Ovary (tissue), 9 donors: ENCODE results near the gene PSMB8. TPM values are rescaled to one million over a fixed set of nuclear protein-coding genes. Genes with fewer than 3 reads are reported as not detected.

Experiments
- DNase-seq, 5 donors: peaks; one replicate each; pipeline ENCODE4 v3.0.0-alpha.2; 2019 to 2020
- H3K27ac ChIP-seq, 2 donors: fragments of 200-600 bp; one replicate each; pipeline versions ENCODE4 v1.5.1 to v1.8.0; 2019 to 2022
- H3K27me3 ChIP-seq: fragments of 200-600 bp; one replicate; pipeline ENCODE4 v1.8.0; 2022
- H3K36me3 ChIP-seq: fragments of 200-600 bp; sonication (generic); one replicate; pipeline ENCODE4 v1.5.1; 2019
- H3K4me1 ChIP-seq: one replicate; pipeline ENCODE4 v1.8.1; 2013; ENCODE audit warnings: mild to moderate bottlenecking, moderate library complexity; ENCODE audit not compliant: insufficient read depth
- H3K4me3 ChIP-seq: fragments of 200-600 bp; sonication (generic); one replicate; pipeline ENCODE4 v1.5.1; 2017
- H3K9me3 ChIP-seq, 2 donors: fragments of 200-600 bp in 1 of 2; sonication (generic) in 1 of 2; one replicate each; pipeline versions ENCODE4 v1.5.1 to v1.8.1; 2013 to 2019; ENCODE audit warnings: mild to moderate bottlenecking in 1 of 2, moderate library complexity in 1 of 2
- CTCF ChIP-seq, 3 donors: fragments of 450-650 bp in 2 of 3; fragments of 200-600 bp in 1 of 3; IDR thresholded peaks; one replicate each; pipeline versions ENCODE4 v1.5.1 to v1.8.0; 2016 to 2022; ENCODE audit warnings: antibody characterized with exemption in 3 of 3, mild to moderate bottlenecking in 1 of 3
- EP300 ChIP-seq: sonication (generic); formaldehyde crosslinking; IDR thresholded peaks from one replicate; pipeline ENCODE4 v1.6.1; 2017; ENCODE audit warnings: antibody characterized with exemption
- POLR2A ChIP-seq: fragments of 450-650 bp; IDR thresholded peaks from one replicate; pipeline ENCODE4 v1.6.1; 2017; ENCODE audit warnings: antibody characterized with exemption, mild to moderate bottlenecking, moderate library complexity
- WGBS, 3 donors: extraction: QIAGEN DNeasy Blood & Tissue Kit in 1 of 3; methylation state at CpG; one replicate each; pipeline versions ENCODE4 v1.1.5 to v1.1.7; 2013 to 2017; 5-methylcytosine and 5-hydroxymethylcytosine counted together
- intact Hi-C, 4 donors: fragments of 100-400 bp; cut with DNase I; formaldehyde crosslinking; loops; one replicate each; pipeline versions ENCODE4 v1.11.0 to v1.15.1; 2022 to 2023
- polyA plus RNA-seq, 2 donors: library from polyadenylated mRNA; stranded (reverse); fragments of 200-250 nt in 1 of 2; fragments of 350-450 nt in 1 of 2; fragmentation: Illumina TruSeq in 1 of 2; extraction: RNeasy Lipid Tissue Mini Kit (QIAGEN cat#74804) in 1 of 2; gene quantifications; one replicate each; pipeline ENCODE4 v1.2.3, GENCODE V29; 2013 to 2014
- total RNA-seq, 7 donors: library from RNA; depleted of rRNA in 2 of 7; stranded (reverse); fragments of >200 nt in 2 of 7; fragmentation: NEBNext Ultra II Directional in 3 of 7; extraction: Animal tissue kit (Norgen Biotek cat#: 25700) in 3 of 7; gene quantifications; one replicate each; pipeline versions ENCODE4 v1.1.0 to v1.2.4, GENCODE V29; 2016 to 2023
- donor health status: DM: no; HTN: no; CAD: no; lungs with moderate emphysema.
- donor health status: DM: no; HTN: no; CAD: no.
- donor health status: Bipolar disorder and iron deficiency.
- donor health status: DM: yes; HTN: yes; CAD: no.
- donor health status: DM: no; HTN: no; CAD: no.
- donor health status: DM: yes; HTN: yes; CAD: no.

The PSMB8 gene
- total and polyA plus RNA-seq, 9 donors = 28.9 to 103 (median 38.0) TPM

GRCh38 chr6:32857156-32857891, 13.5 kb upstream of the PSMB8 start:
- no peak for DNase-seq
- Histone ChIP-seq H3K4me3 (no peak overlapping the region), H3K27ac (no peak overlapping the region), H3K27me3 (no peaks in the 10 kb centered on the region), H3K9me3 (no peaks in the 10 kb centered on the region), H3K36me3 (no peaks in the 10 kb centered on the region), H3K4me1 (peaks cover 8% of the 10 kb centered on the region)
- no peak for TF ChIP-seq CTCF (IDR thresholded peaks at IDR 0.05)
- no peak for TF ChIP-seq POLR2A
- TF ChIP-seq EP300 = no peak
- 78 to 91% (median 86%) methylated on average over 14 of the region's 14 CpGs for WGBS, 3 donors
- intact Hi-C loops = no loop called here

GRCh38 chr6:32855467-32856174, 11.8 kb upstream of the PSMB8 start:
- intact Hi-C loops = no loop called here
- WGBS, 3 donors = 82 to 84% (median 83%) methylated on average over 8 of the region's 8 CpGs
- H3K27ac ChIP-seq = peak overlapping the region in 1 of 2 donors; percentile 98
- TF ChIP-seq POLR2A (no peak), EP300 (no peak), CTCF (IDR thresholded peaks at IDR 0.05) (no peak)
- H3K4me3 ChIP-seq = no peak overlapping the region
- DNase-seq = no peak
- H3K9me3 ChIP-seq = no peaks in the 10 kb centered on the region
- H3K4me1 ChIP-seq = peaks cover 10% of the 10 kb centered on the region
- H3K36me3 ChIP-seq = no peaks in the 10 kb centered on the region
- H3K27me3 ChIP-seq = no peaks in the 10 kb centered on the region

GRCh38 chr6:32854376-32855178, 10.7 kb upstream of the PSMB8 start:
- DNase-seq = peak in 4 of 5 donors; percentile 44 to 57 (median 50)
- no peaks in the 10 kb centered on the region for H3K27me3 ChIP-seq
- peaks cover 10% of the 10 kb centered on the region for H3K4me1 ChIP-seq
- WGBS, 3 donors = 12 to 14% (median 13%) methylated on average over 23 to 24 of the region's 24 CpGs
- intact Hi-C loops = no loop called here
- H3K36me3 ChIP-seq = no peaks in the 10 kb centered on the region
- no peaks in the 10 kb centered on the region for H3K9me3 ChIP-seq
- H3K27ac ChIP-seq = peak overlapping the region; percentile 98
- TF ChIP-seq CTCF (IDR thresholded peaks at IDR 0.05) = no peak
- peak overlapping the region; percentile 94 for H3K4me3 ChIP-seq

- Histone ChIP-seq H3K27me3 (no peaks in the 10 kb centered on the region), H3K4me1 (peaks cover 10% of the 10 kb centered on the region), H3K4me3 (peak within 1 kb of the TSS; percentile 94), H3K9me3 (no peaks in the 10 kb centered on the region), H3K36me3 (no peaks in the 10 kb centered on the region), H3K27ac (peak within 1 kb of the TSS; percentile 98)
- intact Hi-C loops = loop anchor here in 1 of 4 donors (2.0 kb wide), 1 partner anchor 15 kb away; the partner anchor contains the start of gene TAP2
- DNase-seq = peak; percentile 91 to 96 (median 93)
- WGBS, 3 donors = 0% methylated on average over 45 to 68 of the region's 68 CpGs
- TF ChIP-seq EP300 = peak; percentile 87
- TF ChIP-seq POLR2A = peak; percentile 92
- TF ChIP-seq CTCF (IDR thresholded peaks at IDR 0.05) = peak; percentile 75 to 93 (median 91)
Observed at GRCh38 chr6:32853541-32854375, 9.9 kb upstream of the PSMB8 start, which contains the start of the genes PSMB9 and TAP1. Gene PSMB9, plus strand, starts transcription at chr6:32854192. Its CDS starts 38 bp downstream, at chr6:32854230. Gene TAP1, minus strand, starts transcription at chr6:32853704. Its CDS starts 68 bp downstream, at chr6:32853636.
